Measurements from ENCODE around the gene GFOD1.

DNA sequence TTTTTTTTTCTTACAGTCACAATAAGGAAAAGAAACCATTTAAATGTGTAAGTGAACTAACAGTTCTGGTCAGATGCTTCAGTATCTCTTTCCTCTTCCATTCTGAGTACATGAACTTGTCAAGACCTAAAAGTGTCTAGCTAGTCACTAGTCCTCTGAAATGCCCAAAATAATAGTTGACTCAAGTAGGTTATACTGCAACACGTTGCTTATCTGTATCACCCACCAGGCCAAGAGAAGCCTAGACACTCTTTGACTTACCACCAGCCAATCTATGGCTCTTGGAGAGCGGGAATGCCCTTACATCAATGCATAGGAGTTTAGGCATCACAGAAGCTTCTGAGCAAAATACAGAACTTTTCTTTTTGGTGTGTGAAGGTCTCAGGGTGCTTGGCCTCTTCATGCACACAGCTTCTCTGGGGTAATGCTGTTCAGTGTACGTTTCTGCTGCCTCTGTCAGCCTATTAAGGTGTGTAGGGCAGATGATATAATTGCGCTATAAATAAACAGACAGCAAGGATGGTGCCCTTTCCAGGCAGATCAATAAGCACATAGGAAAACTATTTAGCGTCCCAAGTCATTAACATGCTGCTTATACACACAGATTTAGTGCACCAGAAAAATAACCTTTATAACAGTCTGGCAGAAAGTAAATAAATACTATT, 7.8 kb upstream of the GFOD1 start:
- TF ChIP-seq, protein P1, sequence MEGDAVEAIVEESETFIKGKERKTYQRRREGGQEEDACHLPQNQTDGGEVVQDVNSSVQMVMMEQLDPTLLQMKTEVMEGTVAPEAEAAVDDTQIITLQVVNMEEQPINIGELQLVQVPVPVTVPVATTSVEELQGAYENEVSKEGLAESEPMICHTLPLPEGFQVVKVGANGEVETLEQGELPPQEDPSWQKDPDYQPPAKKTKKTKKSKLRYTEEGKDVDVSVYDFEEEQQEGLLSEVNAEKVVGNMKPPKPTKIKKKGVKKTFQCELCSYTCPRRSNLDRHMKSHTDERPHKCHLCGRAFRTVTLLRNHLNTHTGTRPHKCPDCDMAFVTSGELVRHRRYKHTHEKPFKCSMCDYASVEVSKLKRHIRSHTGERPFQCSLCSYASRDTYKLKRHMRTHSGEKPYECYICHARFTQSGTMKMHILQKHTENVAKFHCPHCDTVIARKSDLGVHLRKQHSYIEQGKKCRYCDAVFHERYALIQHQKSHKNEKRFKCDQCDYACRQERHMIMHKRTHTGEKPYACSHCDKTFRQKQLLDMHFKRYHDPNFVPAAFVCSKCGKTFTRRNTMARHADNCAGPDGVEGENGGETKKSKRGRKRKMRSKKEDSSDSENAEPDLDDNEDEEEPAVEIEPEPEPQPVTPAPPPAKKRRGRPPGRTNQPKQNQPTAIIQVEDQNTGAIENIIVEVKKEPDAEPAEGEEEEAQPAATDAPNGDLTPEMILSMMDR (IDR thresholded peaks at IDR 0.05) = no peak
- no peak for TF ChIP-seq POLR2A (IDR thresholded peaks at IDR 0.05)
